ENCODE data around the gene CCDC149.

GRCh38 chr4:24771241-24771640 is 141.6 kb downstream of the CCDC149 start:
- no peak for TF ChIP-seq CTCF (IDR thresholded peaks at IDR 0.05; ENCODE audit: poor library complexity)
- no peak for TF ChIP-seq EZH2 (IDR thresholded peaks at IDR 0.05; ENCODE audit: borderline replicate concordance)
